Ovary (tissue), 3 donors: ENCODE measurements around the gene DPYSL4.

Experiments
- CTCF ChIP-seq, 3 donors: fragments of 450-650 bp in 2 of 3; fragments of 200-600 bp in 1 of 3; IDR thresholded peaks; one replicate each; pipeline versions ENCODE4 v1.5.1 to v1.8.0; 2016 to 2022; ENCODE audit warnings: antibody characterized with exemption in 3 of 3, mild to moderate bottlenecking in 1 of 3
- POLR2A ChIP-seq: fragments of 450-650 bp; IDR thresholded peaks from one replicate; pipeline ENCODE4 v1.6.1; 2017; ENCODE audit warnings: antibody characterized with exemption, mild to moderate bottlenecking, moderate library complexity
- donor health status: DM: no; HTN: no; CAD: no.

GRCh38 chr10:132211246-132211645 is 24.5 kb downstream of the DPYSL4 start:
- no peak for TF ChIP-seq CTCF (IDR thresholded peaks at IDR 0.05)
- no peak for TF ChIP-seq POLR2A
